HG03066 (cell line): ENCODE results near the gene VASP.

ENCODE experiments used
- ATAC-seq: cut with Tn5 transposase; IDR thresholded peaks from one replicate; pipeline ENCODE4 v1.9.1; 2021; ENCODE audit warnings: low read depth; ENCODE audit not compliant: unreplicated experiment

VASP gene

DNA sequence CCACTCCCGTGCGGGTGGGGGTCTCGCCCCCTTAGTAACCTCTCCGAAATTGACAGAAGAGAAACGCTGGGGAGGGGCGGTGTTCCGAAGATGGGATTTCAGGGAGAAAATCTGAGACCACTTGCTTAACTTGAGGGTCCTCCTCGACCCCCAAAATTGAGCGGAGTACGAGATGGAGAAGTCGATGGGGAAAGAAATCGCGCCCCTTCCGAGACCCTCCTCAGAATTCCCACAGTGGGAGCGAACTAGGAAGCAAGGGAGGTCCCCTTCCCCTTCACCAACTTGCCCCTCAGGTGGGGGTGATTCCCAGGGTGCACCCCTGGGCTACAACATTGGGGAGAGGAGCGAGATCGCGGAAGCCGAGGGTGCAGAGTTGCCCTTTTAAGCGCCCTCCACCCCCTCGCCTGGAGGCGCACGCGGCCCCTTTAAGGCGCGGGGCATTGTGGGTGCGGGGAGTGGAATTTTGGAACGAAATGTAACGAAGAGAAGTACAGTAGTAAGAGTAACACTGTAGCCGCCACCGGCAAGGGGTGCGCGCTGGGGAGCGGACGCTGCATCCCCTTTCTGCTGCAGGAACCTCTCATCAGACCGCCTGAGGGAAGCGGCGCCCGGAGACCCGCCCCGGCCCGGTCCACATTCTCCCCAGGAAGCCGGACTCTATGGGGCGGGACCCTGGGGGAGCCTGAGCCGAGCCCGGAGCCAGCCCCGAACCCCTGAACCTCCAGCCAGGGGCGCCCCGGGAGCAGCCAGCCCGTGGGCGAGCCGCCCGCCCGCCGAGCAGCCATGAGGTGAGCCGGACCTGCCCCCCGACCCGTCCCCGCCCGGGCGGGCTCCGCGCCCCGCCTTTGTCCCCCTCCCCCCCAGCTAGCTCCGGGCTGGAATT lies at the start of gene VASP:
Gene VASP, plus strand, starts transcription at position 491 of the 883 bp plus-strand sequence. Its CDS starts 293 bp downstream, at position 784.
- ATAC-seq = peak; percentile 45

DNA sequence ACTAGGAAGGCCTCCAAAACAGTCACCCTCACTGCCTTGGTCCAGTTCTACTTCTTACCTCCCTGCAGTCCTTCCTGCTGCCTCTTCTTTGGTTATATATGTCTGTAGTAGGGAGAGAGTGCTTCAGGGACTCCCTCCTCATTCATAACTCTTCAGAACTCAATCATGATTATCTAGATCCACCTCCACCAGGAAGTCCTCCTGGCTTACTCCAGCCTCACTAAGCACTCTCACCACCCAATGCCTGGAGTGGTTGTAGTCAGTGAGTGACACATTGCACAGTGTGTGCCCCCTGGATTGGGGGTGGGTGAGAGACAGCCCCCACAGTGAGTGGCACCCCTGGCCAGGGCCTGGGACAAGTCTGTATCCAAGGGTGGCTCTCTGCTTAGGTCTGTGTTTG lies 49.5 kb upstream of the VASP start:
- ATAC-seq = no peak

DNA sequence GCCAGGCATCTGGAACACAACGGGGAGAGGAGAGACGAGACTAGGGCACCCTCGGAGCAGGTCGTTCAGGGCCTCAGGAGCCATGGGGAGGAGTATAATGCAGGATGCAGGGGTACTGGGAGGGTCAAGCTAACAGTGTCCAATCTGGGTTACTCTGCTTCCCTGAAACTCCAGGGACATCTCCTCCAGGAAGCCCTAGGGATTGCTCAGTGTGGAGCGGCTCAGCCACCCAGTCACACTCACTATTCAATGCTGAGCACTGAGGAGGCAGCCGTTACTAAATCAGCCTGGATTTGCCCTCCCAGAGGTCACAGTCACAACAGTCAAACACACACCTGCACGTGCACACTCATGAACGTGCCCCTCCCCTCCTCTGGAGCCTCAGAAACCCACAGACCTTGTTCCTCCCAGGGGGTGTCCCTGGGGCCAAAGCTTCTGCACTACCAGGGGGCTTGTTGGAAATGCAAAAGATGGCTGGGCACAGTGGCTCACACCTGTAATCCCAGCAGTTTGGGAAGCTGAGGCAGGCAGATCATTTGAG lies 46.4 kb upstream of the VASP start:
- ATAC-seq = no peak

DNA sequence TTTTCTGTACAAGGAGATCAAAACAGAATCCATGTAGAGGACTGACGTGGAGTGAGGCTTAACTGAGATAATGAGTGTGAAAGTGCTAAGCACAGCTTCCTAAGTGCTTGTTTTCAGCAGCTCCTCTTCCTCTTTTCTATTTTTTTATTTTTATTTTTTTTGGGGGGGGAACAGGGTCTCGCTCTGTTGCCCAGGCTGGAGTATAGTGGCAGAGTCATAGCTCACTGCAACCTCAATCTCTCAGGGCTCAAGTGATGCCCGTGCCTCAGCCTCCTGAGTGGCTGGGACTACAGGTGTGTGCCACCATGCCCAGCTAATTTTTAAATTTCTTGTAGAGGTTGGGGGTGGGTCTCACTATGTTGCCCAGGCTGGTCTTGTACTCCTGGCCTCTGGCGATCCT lies 45.1 kb upstream of the VASP start:
- no peak for ATAC-seq

DNA sequence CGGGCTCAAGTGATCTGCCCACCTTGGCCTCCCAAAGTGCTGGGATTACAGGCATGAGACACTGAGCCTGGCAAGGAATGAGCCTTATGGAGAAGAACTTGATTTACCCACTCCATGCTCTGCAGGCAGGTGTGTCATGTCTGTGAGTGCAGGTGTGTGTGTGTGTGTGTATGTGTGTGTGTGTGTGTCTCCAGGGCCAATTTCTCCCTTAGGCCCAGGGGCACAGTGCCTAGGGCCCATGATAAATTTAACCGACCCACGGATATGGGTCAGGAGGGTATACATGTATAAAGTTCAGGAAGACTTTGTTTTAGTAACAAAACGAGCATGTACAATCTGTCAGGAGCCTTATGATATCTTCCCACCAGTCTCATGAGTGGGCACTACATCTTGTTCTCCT lies 44.0 kb upstream of the VASP start:
- no peak for ATAC-seq

DNA sequence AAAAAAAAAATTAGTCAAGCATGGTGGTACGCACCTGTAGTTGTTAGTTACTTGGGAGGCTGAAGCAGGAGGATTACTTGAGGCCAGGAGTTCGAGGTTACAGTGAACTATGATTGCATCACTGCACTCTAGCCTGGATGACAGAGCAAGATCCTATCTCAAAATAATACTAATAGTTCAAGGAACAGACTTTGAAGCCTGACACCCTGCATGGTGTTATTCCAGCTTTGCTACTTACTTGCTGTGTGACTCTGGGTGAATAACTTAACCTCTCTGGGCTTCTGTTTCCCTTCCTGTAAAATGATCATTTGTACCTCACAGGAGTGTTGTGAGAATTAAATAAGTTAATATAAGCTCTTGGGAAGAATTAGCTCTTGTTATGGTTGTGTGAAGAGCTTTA lies 43.0 kb upstream of the VASP start:
- ATAC-seq = no peak

DNA sequence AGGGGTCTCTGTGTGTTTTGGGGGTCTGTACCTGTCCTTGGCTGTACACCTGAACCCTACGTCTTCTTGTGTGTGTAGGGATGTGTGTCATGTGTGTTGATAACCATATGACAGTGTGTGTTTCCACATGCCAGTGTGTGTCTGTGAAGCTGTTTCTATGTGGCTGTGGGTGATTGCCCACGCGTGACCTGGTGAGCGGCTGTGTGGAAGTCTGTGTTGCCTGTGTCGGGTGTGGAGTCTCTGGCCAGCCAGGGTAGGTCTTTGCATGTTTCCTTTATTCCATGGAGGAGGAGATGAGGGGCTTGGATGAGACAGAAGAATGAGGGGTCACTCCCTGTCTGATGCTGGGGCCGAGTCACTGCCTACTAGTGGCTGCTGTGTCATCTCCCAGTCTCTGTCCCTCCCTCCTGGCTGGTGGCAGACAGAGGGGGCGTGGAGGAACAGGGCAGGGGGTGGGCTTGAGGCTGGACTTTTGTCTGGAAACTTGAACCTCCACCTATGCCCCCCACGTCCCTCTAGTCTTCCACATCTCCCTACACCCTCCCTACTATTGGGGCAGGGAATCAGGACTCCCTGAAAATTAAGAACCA lies 42.3 kb upstream of the VASP start:
- ATAC-seq = no peak

DNA sequence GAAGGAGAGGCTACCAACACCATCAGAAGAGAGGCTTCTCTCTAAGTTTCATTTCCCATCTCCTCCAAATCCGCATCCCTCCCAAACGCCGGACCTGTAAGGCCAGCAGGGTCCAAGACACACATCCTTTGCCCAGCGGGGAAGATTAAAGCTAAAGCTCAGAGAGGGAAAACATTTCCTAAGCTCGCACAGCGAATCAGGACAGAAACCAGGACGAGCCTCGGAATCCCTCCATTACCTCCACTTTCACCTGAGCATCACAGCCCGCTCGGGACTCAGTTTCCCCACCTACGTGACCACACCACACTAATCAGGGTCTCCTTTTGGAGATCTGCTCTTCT lies 40.2 kb upstream of the VASP start:
- no peak for ATAC-seq

DNA sequence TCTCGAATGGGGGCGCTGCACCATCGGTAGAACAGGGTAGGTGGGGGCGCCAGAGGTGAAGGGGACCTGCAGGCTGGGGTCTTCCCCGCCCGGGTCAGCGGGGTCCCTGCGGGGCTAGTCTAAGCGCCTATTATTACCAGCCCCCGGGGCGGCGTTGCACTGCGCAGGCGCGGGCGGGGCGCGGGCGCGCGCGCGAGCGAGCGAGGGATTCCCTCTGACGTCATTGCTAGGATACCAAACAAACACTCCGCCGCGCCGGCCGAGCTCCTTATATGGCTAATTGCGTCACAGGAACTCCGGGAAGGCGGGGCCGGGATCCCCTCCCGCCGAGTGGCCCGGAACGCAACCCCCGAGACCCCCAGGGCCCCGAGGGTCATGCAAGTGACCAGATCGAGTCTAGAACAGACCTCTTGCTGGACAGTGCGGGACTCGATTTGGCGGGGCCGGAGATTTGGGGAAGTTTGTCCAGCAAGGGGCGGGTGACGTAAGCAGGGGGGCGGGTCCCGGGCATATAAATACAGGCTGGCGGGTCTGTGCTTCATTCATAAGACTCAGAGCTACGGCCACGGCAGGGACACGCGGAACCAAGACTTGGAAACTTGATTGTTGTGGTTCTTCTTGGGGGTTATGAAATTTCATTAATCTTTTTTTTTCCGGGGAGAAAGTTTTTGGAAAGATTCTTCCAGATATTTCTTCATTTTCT lies 39.7 kb upstream of the VASP start, which contains the start of gene FOSB:
Gene FOSB, plus strand, starts transcription at position 541 of the 703 bp plus-strand sequence. CDS start 591 bp downstream, outside the sequence.
- ATAC-seq = peak; percentile 38

DNA sequence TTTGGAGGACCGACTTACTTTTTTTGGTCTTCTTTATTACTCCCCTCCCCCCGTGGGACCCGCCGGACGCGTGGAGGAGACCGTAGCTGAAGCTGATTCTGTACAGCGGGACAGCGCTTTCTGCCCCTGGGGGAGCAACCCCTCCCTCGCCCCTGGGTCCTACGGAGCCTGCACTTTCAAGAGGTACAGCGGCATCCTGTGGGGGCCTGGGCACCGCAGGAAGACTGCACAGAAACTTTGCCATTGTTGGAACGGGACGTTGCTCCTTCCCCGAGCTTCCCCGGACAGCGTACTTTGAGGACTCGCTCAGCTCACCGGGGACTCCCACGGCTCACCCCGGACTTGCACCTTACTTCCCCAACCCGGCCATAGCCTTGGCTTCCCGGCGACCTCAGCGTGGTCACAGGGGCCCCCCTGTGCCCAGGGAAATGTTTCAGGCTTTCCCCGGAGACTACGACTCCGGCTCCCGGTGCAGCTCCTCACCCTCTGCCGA lies 39.1 kb upstream of the VASP start:
- ATAC-seq = no peak

DNA sequence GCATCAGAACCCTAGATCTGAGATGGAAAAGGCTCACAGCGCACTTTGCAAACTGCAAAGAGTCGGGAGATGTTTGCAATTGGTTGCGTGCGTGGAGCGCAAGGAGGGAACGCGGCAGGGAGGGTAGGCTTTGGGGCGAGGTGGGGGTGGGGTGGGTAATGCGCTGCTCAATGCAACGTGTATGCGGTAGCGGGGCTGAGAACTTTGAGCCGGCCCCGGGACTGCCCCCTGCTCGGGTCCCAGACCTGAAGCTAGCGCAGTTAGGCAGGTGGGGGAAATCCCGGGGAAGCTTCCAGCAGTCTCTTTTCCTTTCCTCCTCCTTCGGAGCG lies 38.5 kb upstream of the VASP start:
- peak; percentile 16 for ATAC-seq

DNA sequence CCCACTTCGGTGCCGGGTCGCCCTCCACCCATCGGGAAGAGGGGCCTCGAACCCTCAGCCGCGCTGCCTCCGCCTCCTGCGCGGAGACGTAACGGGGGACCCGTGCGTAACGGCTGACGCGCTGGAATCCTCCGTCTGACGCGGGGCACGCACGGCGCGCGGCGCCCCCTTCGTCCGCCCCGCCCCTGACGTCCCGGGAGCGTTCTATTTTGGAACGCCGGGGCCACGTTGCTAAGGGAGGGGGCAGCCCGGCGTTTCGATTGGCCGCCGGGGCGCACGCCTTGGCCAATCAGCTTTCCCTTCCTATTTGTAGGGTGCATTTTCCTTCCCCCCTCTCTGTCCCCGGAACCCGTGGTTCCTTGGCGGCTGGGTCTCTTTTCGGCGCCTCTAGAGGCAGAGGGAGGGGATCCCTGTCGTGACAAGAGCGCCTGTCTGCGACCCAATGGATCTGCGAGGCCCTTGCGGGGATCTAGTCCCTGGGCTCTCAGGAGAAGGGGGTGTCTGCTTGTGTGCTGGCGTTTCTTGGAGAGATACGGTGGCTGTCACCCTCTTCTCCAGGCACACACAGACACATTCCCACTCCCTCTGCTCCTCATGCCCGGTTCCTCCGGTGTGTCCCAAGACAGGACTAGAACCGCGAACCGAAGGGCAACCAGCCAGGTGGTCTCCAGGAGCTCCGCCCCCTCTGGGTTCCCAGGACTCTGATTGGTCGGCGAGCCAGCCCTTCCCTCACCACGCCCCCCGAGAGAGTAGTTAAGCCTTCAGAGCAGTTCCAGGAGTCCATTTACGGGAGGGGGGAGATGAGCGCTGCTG lies 37.9 kb upstream of the VASP start:
- peak; percentile 51 for ATAC-seq

DNA sequence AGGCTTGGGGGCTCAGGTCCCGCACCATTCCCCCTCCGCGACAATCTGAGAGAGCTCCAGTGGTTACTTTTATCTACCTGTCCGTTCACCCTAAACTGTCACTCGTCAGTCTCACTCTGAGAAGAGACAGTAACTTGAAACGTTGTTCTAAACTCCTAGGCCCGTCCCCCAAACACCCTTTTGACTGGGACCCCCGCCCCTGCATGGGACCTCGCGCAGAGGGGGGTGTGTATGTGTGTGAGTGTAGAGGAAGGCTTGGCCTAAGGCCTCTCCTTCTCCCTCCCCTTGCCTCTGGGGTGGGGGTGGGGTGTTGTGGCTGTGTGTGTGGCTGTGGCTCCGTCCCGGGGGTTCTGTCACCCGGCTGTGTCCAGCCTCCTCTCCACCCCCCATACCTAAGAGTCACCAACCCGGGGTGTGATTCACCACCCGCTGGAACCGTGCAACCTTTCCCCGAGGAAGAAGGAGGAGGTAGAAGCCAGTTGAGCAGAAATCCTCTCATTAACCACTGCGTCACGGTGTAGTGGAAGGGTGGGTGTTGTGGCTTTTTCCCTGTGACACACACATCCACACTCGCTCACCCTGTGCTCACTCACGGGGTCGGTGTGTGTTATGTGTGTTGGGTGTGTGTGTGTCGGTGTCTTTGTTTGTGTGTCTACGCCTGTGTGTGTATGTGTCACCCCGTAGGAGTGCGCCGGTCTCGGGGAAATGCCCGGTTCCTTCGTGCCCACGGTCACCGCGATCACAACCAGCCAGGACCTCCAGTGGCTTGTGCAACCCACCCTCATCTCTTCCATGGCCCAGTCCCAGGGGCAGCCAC lies 37.1 kb upstream of the VASP start:
- ATAC-seq = no peak

DNA sequence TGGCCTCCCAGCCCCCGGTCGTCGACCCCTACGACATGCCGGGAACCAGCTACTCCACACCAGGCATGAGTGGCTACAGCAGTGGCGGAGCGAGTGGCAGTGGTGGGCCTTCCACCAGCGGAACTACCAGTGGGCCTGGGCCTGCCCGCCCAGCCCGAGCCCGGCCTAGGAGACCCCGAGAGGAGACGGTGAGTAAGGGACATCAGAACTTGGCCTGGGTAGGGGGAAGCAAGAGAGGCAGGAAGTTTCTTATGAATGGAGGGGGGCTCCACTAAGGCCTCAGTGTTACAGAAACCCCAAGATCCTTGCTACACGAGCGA lies 36.6 kb upstream of the VASP start:
- ATAC-seq = no peak

DNA sequence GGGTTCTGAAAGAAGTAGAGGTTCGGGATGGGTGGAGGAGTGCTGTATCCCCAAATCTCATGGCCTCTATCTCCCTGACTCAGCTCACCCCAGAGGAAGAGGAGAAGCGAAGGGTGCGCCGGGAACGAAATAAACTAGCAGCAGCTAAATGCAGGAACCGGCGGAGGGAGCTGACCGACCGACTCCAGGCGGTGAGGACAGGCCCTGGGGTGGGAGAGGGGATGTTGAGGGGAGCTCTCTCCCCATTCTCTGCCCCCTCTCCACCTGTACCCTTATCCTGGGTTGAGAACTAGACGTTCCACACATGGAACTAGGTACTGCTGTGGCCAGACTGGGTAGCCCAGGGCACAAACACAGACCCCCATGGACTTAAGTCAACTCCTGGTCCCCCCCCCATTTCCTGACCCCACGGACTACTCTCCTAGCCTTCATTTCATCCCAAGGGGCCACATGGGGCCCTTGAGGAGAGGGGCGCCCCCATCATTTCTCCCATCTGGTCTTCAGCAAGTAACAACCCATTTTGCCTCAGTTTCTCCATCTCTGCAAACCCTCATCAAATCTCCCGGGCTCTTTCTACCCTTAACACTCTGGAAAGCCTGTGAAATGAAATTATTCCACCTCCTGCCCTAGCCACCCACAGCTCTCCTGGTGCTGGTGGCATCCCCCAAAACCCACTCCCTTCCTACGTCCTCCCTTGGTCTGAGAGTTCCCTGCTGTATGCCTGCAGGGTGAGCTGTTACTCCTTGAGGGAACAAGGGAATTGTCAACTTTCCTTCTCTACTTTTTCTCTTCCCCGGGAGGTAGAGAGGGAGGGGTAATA lies 36.0 kb upstream of the VASP start:
- no peak for ATAC-seq

DNA sequence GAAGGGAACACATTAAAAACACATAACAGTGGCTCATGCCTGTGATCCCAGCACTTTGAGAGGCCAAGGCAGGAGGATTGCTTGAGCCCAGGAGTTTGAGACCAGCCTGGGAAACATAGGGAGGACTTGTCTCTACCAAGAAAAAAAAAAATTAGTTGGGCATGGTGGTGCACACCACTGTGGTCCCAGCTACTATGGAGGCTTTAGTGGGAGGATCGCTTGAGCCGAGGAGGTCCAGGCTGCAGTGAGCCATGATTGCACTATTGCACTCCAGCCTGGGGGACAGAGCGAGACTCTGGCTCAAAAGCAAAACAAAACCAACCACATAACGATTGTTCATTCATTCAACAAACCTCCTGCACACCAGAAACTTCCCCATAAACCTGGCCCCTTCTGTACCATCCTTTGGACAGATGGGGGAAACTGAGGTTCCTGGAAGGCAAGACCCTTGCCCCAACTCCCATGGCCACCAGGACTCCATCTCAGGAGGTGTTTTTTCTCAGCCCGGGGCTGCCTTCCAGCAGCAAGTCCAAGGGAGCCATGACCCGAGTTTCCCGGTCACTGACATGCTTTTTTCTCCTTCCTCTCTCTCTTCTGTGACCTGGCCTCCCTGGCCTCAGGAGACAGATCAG lies 35.2 kb upstream of the VASP start:
- no peak for ATAC-seq

DNA sequence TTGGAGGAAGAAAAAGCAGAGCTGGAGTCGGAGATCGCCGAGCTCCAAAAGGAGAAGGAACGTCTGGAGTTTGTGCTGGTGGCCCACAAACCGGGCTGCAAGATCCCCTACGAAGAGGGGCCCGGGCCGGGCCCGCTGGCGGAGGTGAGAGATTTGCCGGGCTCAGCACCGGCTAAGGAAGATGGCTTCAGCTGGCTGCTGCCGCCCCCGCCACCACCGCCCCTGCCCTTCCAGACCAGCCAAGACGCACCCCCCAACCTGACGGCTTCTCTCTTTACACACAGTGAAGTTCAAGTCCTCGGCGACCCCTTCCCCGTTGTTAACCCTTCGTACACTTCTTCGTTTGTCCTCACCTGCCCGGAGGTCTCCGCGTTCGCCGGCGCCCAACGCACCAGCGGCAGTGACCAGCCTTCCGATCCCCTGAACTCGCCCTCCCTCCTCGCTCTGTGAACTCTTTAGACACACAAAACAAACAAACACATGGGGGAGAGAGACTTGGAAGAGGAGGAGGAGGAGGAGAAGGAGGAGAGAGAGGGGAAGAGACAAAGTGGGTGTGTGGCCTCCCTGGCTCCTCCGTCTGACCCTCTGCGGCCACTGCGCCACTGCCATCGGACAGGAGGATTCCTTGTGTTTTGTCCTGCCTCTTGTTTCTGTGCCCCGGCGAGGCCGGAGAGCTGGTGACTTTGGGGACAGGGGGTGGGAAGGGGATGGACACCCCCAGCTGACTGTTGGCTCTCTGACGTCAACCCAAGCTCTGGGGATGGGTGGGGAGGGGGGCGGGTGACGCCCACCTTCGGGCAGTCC lies 34.5 kb upstream of the VASP start:
- ATAC-seq = no peak

DNA sequence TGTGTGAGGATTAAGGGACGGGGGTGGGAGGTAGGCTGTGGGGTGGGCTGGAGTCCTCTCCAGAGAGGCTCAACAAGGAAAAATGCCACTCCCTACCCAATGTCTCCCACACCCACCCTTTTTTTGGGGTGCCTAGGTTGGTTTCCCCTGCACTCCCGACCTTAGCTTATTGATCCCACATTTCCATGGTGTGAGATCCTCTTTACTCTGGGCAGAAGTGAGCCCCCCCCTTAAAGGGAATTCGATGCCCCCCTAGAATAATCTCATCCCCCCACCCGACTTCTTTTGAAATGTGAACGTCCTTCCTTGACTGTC lies 34.0 kb upstream of the VASP start:
- no peak for ATAC-seq
